K562 (cell line): ENCODE data around the gene ITGA11. TPM values are rescaled to one million over a fixed set of nuclear protein-coding genes. Genes with fewer than 3 reads are reported as not detected.
A peak's percentile ranks its signal among the peaks of the same experiment; 100 is the strongest.

Experiments used
- ATAC-seq: fragments of 200-7000 bp; cut with Tn5 transposase; 3 replicates; pipeline ENCODE4 v1.9.1; 2020; ENCODE audit warnings: moderate library complexity
- BruUV-seq: library from RNA; stranded (reverse); fragments of 400-500 nt; replicated peaks from 2 replicates; lab custom pipeline; 2021; lab: Mats Ljungman, UMichigan
- CTCF ChIA-PET: fragments of 300-600 bp; formaldehyde crosslinking; extraction: SDS; loops from one replicate; lab custom pipeline; 2021; ENCODE audit warnings: low intra/inter-chr PET ratio; lab: Yijun Ruan, JAX
- POLR2A ChIA-PET: fragments of 300-600, 350-650 bp; sonication (Branson Sonifier 250); formaldehyde crosslinking; extraction: SDS; loops from one replicate; lab custom pipeline; 2021; ENCODE audit warnings: antibody characterized with exemption, inconsistent platforms; lab: Yijun Ruan, JAX
- DNase-seq, 4 experiments: peaks; one replicate each; pipeline versions ENCODE4 v3.0.0 to v3.0.0-alpha.2; 2011 to 2018; ENCODE audit warnings: low spot score in 3 of 4, mixed read lengths in 3 of 4; ENCODE audit errors: extremely low read depth in 1 of 4
- FAIRE-seq: peaks from 2 replicates; lab custom pipeline; 2011; peaks lifted over from hg19 to GRCh38; lab: Jason Lieb, UNC
- H2AFZ ChIP-seq: 2 replicates; pipeline ENCODE4 v1.6.0; 2011; ENCODE audit warnings: low read depth, low read length, control low read depth, inconsistent platforms
- H3K27ac ChIP-seq: fragments of 200-600 bp; 3 replicates; pipeline ENCODE4 v1.8.0; 2011; ENCODE audit warnings: low read depth, mild to moderate bottlenecking, control low read depth, inconsistent platforms, low read length, moderate library complexity, mixed read lengths; ENCODE audit errors: extremely low read depth
- H3K27me3 ChIP-seq, 2 experiments: fragments of 300-600 bp in 1 of 2; 2 replicates in 1 of 2; 3 replicates in 1 of 2; pipeline versions ENCODE4 v1.6.0 to v1.8.0; 2011; ENCODE audit warnings: inconsistent platforms in 2 of 2, low read length in 2 of 2, mild to moderate bottlenecking in 1 of 2, mixed read lengths in 1 of 2, moderate library complexity in 1 of 2; ENCODE audit not compliant: control insufficient read depth in 2 of 2, insufficient read depth in 2 of 2
- H3K36me3 ChIP-seq: fragments of 300-600 bp; 3 replicates; pipeline ENCODE4 v1.8.0; 2011; ENCODE audit warnings: mild to moderate bottlenecking, low read length, inconsistent platforms; ENCODE audit not compliant: control insufficient read depth, insufficient read depth
- H3K4me1 ChIP-seq, 2 experiments: fragments of 200-600 bp in 1 of 2; replicated peaks in 1 of 2; 2 replicates in 1 of 2; 3 replicates in 1 of 2; pipeline versions ENCODE4 v1.5.1 to v1.8.0; 2011; ENCODE audit warnings: inconsistent platforms in 2 of 2, low read length in 2 of 2, mild to moderate bottlenecking in 1 of 2, mixed read lengths in 1 of 2, moderate library complexity in 1 of 2; ENCODE audit not compliant: control insufficient read depth in 2 of 2, insufficient read depth in 2 of 2
- H3K4me2 ChIP-seq: 2 replicates; pipeline ENCODE4 v1.6.1; 2011; ENCODE audit warnings: low read length, control low read depth, inconsistent platforms, mixed read lengths; ENCODE audit not compliant: insufficient read depth
- H3K4me3 ChIP-seq: fragments of 200-600 bp; sonication (generic), shearing (Covaris generic); 2 replicates; pipeline ENCODE4 v1.5.1; 2016; ENCODE audit warnings: control low read depth, inconsistent platforms
- H3K79me2 ChIP-seq: fragments of 200-600 bp; 3 replicates; pipeline ENCODE4 v1.8.0; 2011; ENCODE audit warnings: low read length, inconsistent platforms; ENCODE audit not compliant: control insufficient read depth, insufficient read depth
- H3K9ac ChIP-seq, 2 experiments: 2 replicates each; pipeline versions ENCODE4 v1.6.0 to v1.6.1; 2011; ENCODE audit warnings: low read depth in 2 of 2, low read length in 2 of 2, control low read depth in 1 of 2, inconsistent platforms in 1 of 2, mild to moderate bottlenecking in 1 of 2, mixed read lengths in 1 of 2; ENCODE audit not compliant: insufficient read depth in 1 of 2
- H3K9me1 ChIP-seq: one replicate; pipeline ENCODE4 v1.6.0; 2011; ENCODE audit warnings: inconsistent platforms, mild to moderate bottlenecking, low read length, moderate library complexity; ENCODE audit not compliant: control insufficient read depth, insufficient read depth
- H3K9me3 ChIP-seq: replicated peaks from 2 replicates; pipeline ENCODE4 v1.5.1; 2011; ENCODE audit warnings: low read depth, low read length, inconsistent platforms; ENCODE audit not compliant: control insufficient read depth, insufficient read depth
- H4K20me1 ChIP-seq: replicated peaks from 2 replicates; pipeline ENCODE4 v1.6.1; 2011; ENCODE audit warnings: low read length, inconsistent platforms, mixed read lengths; ENCODE audit not compliant: control insufficient read depth, insufficient read depth
- ARNT ChIP-seq, 2 experiments: fragments of 450-650 bp; IDR thresholded peaks; 2 replicates each; pipeline ENCODE4 v1.6.1; 2016; ENCODE audit warnings: mild to moderate bottlenecking in 1 of 2
- BCOR ChIP-seq: fragments of 450-650 bp; IDR thresholded peaks from 2 replicates; pipeline ENCODE4 v1.6.1; 2016
- CBFB ChIP-seq: sonication (generic); formaldehyde crosslinking; IDR thresholded peaks from 2 replicates; pipeline ENCODE4 v1.4.0; 2020; ENCODE audit warnings: mild to moderate bottlenecking, missing genetic modification reagents
- CREB3 ChIP-seq: fragments of 450-650 bp; conservative IDR thresholded peaks from 2 replicates; pipeline ENCODE4 v1.6.1; 2016; ENCODE audit warnings: missing genetic modification characterization, low read depth, mild to moderate bottlenecking, missing compliant biosample characterization, moderate library complexity
- EGR1 ChIP-seq: fragments of 450-650 bp; conservative IDR thresholded peaks from 2 replicates; pipeline ENCODE4 v1.6.1; 2017; ENCODE audit warnings: mild to moderate bottlenecking
- FOS ChIP-seq: IDR thresholded peaks from 3 replicates; pipeline ENCODE4 v1.6.1; 2011; ENCODE audit not compliant: insufficient read length; ENCODE audit errors: extremely low read depth
- GTF2B ChIP-seq: IDR thresholded peaks from 2 replicates; pipeline ENCODE4 v1.6.1; 2011; ENCODE audit not compliant: insufficient read length; ENCODE audit errors: extremely low read depth
- HDAC1 ChIP-seq, 2 experiments: fragments of 450-650 bp; IDR thresholded peaks; 2 replicates each; pipeline ENCODE4 v1.6.1; 2016 to 2017; ENCODE audit warnings: inconsistent platforms in 1 of 2, mild to moderate bottlenecking in 1 of 2, moderate library complexity in 1 of 2
- HES1 ChIP-seq: fragments of 450-650 bp; IDR thresholded peaks from 2 replicates; pipeline ENCODE4 v1.6.1; 2016; ENCODE audit warnings: low read depth, mild to moderate bottlenecking, moderate library complexity
- HINFP ChIP-seq: fragments of 450-650 bp; conservative IDR thresholded peaks from 2 replicates; pipeline ENCODE4 v1.6.1; 2016; ENCODE audit warnings: missing genetic modification characterization, low read depth, mild to moderate bottlenecking, control low read depth, missing compliant biosample characterization
- NCOA2 ChIP-seq, 2 experiments: fragments of 450-650 bp; IDR thresholded peaks; 2 replicates each; pipeline ENCODE4 v1.6.1; 2018; ENCODE audit warnings: mild to moderate bottlenecking in 2 of 2, moderate library complexity in 1 of 2; ENCODE audit not compliant: partially characterized antibody in 2 of 2
- RBM25 ChIP-seq: fragments of 200-400 bp; formaldehyde crosslinking; IDR thresholded peaks from 2 replicates; pipeline ENCODE4 v1.6.1; 2018; ENCODE audit warnings: low read length, low read depth, moderate library complexity; ENCODE audit not compliant: severe bottlenecking
- SNRNP70 ChIP-seq: fragments of 200-400 bp; formaldehyde crosslinking; optimal IDR thresholded peaks from 2 replicates; pipeline ENCODE3; 2017; ENCODE audit warnings: low read depth, low read length
- ZBTB33 ChIP-seq: sonication (generic); formaldehyde crosslinking; IDR thresholded peaks from 2 replicates; pipeline ENCODE4 v1.8.1; 2023; ENCODE audit warnings: mild to moderate bottlenecking, missing genetic modification reagents
- ZNF175 ChIP-seq: fragments of 200-800 bp; sonication (Bioruptor generic); IDR thresholded peaks from 2 replicates; pipeline ENCODE4 v1.6.1; 2016; ENCODE audit warnings: low read depth, mild to moderate bottlenecking, missing genetic modification characterization, missing compliant biosample characterization
- ZNF766 ChIP-seq: fragments of 200-800 bp; sonication (Bioruptor generic); conservative IDR thresholded peaks from 2 replicates; pipeline ENCODE4 v1.6.1; 2016; ENCODE audit warnings: missing genetic modification characterization, missing compliant biosample characterization
- WGBS: fragments of 100-300 bp; shearing (Covaris generic); methylation state at CpG from one replicate; pipeline ENCODE4 v1.1.6; 2016; ENCODE audit warnings: low coverage, mixed read lengths; ENCODE audit not compliant: insufficient coverage; ENCODE audit errors: missing lambda C conversion rate; 5-methylcytosine and 5-hydroxymethylcytosine counted together
- in situ Hi-C: fragments of 300-500 bp; cut with MboI; formaldehyde crosslinking; loops from 4 replicates; pipeline ENCODE4 v1.15.0; 2018; ENCODE audit warnings: inconsistent platforms, mixed read lengths
- intact Hi-C: fragments of 100-400 bp; cut with micrococcal nuclease; formaldehyde crosslinking; loops from 2 replicates; pipeline ENCODE4 v1.14.2; 2022
- polyA plus RNA-seq, 8 experiments: library from polyadenylated mRNA; depleted of rRNA in 4 of 8; stranded (reverse) in 5 of 8; unstranded in 3 of 8; fragments of >200 nt; fragmentation: Nextera tagmentation in 2 of 8; fragmentation: Illumina TruSeq in 1 of 8; extraction: Ambion mirVana in 2 of 8; extraction: Trizol in 1 of 8; gene quantifications; 2 replicates each; pipeline versions ENCODE4 v1.2.1 to v1.2.3, GENCODE V29; 2011 to 2014; ENCODE audit warnings: inconsistent platforms in 1 of 8, missing spikeins in 1 of 8
- total RNA-seq, 7 experiments: library from RNA; depleted of rRNA in 6 of 7; stranded (reverse); fragments of >200 nt in 6 of 7; fragmentation: Illumina TruSeq in 2 of 7; extraction: Trizol in 2 of 7; gene quantifications; 2 replicates each; pipeline versions ENCODE4 v1.2.1 to v1.2.3, GENCODE V29; 2011 to 2021; ENCODE audit warnings: low replicate concordance in 1 of 7

ITGA11 gene
- total and polyA plus RNA-seq, 9 of the 15 experiments (the other 6 are each of a cell fraction or from before 2014, with no cell fraction given): 0.01 TPM; not detected in 8

GRCh38 chr15:68463996-68464395 lies 32.0 kb upstream of the ITGA11 start (continued):
- TF ChIP-seq CREB3 (tag): no peak
- TF ChIP-seq ZBTB33 (CRISPR knock-in tag): no peak
- TF ChIP-seq HDAC1 (IDR thresholded peaks at IDR 0.05): no peak
- no peak for TF ChIP-seq BCOR

GRCh38 chr15:68463444-68463843 lies 31.5 kb upstream of the ITGA11 start:
- Histone ChIP-seq H3K4me2 (no peak overlapping the region), H3K9me1 (no peaks in the 10 kb centered on the region), H3K79me2 (no peaks in the 10 kb centered on the region), H3K27me3 (peaks cover 0 to 3% of the 10 kb centered on the region in 2 experiments; a peak in 1 of 5 replicates), H3K27ac (no peak overlapping the region), H3K36me3 (no peaks in the 10 kb centered on the region), H4K20me1 (no peaks in the 10 kb centered on the region), H3K4me1 (peaks cover 0 to 23% of the 10 kb centered on the region in 2 experiments; a peak in 3 of 5 replicates), H3K9me3 (no peaks in the 10 kb centered on the region), H2AFZ (no peak overlapping the region), H3K4me3 (no peak overlapping the region), H3K9ac (no peak overlapping the region)
- POLR2A ChIA-PET: no interaction called here
- WGBS: 0% methylated on average over 5 of the region's 5 CpGs
- ATAC-seq (no peak), FAIRE-seq (no peak), DNase-seq (no peak)
- CTCF ChIA-PET: no interaction called here
- intact Hi-C loops (no loop called here), in situ Hi-C loops (no loop called here)
- no TSS peak for BruUV-seq
- TF ChIP-seq FOS (no peak), EGR1 (no peak), ZNF175 (CRISPR knock-in tag) (0 out of 2 replicates have a peak, but pooled peaks have one; percentile 12), ARNT (IDR thresholded peaks at IDR 0.05) (no peak), ZNF766 (CRISPR knock-in tag) (no peak), CBFB (CRISPR knock-in tag) (no peak), RBM25 (peak; percentile 60), HES1 (no peak), SNRNP70 (no peak), GTF2B (no peak), HINFP (tag) (no peak), NCOA2 (IDR thresholded peaks at IDR 0.05; ENCODE audit: partially characterized antibody in 2 of 2) (no peak)
